K562 (cell line): ENCODE measurements around the gene SHANK1. TPM values are rescaled to one million over a fixed set of nuclear protein-coding genes. Genes with fewer than 3 reads are reported as not detected.

Experiments
- ATAC-seq: fragments of 200-7000 bp; cut with Tn5 transposase; 3 replicates; pipeline ENCODE4 v1.9.1; 2020; ENCODE audit warnings: moderate library complexity
- BruUV-seq: library from RNA; stranded (reverse); fragments of 400-500 nt; replicated peaks from 2 replicates; lab custom pipeline; 2021; lab: Mats Ljungman, UMichigan
- CTCF ChIA-PET: fragments of 300-600 bp; formaldehyde crosslinking; extraction: SDS; loops from one replicate; lab custom pipeline; 2021; ENCODE audit warnings: low intra/inter-chr PET ratio; lab: Yijun Ruan, JAX
- POLR2A ChIA-PET: fragments of 300-600, 350-650 bp; sonication (Branson Sonifier 250); formaldehyde crosslinking; extraction: SDS; loops from one replicate; lab custom pipeline; 2021; ENCODE audit warnings: antibody characterized with exemption, inconsistent platforms; lab: Yijun Ruan, JAX
- DNase-seq, 4 experiments: peaks; one replicate each; pipeline versions ENCODE4 v3.0.0 to v3.0.0-alpha.2; 2011 to 2018; ENCODE audit warnings: low spot score in 3 of 4, mixed read lengths in 3 of 4; ENCODE audit errors: extremely low read depth in 1 of 4
- FAIRE-seq: peaks from 2 replicates; lab custom pipeline; 2011; peaks lifted over from hg19 to GRCh38; lab: Jason Lieb, UNC
- H2AFZ ChIP-seq: 2 replicates; pipeline ENCODE4 v1.6.0; 2011; ENCODE audit warnings: low read depth, low read length, control low read depth, inconsistent platforms
- H3K27ac ChIP-seq: fragments of 200-600 bp; 3 replicates; pipeline ENCODE4 v1.8.0; 2011; ENCODE audit warnings: low read depth, mild to moderate bottlenecking, control low read depth, inconsistent platforms, low read length, moderate library complexity, mixed read lengths; ENCODE audit errors: extremely low read depth
- H3K27me3 ChIP-seq, 2 experiments: fragments of 300-600 bp in 1 of 2; 2 replicates in 1 of 2; 3 replicates in 1 of 2; pipeline versions ENCODE4 v1.6.0 to v1.8.0; 2011; ENCODE audit warnings: inconsistent platforms in 2 of 2, low read length in 2 of 2, mild to moderate bottlenecking in 1 of 2, mixed read lengths in 1 of 2, moderate library complexity in 1 of 2; ENCODE audit not compliant: control insufficient read depth in 2 of 2, insufficient read depth in 2 of 2
- H3K36me3 ChIP-seq: fragments of 300-600 bp; 3 replicates; pipeline ENCODE4 v1.8.0; 2011; ENCODE audit warnings: mild to moderate bottlenecking, low read length, inconsistent platforms; ENCODE audit not compliant: control insufficient read depth, insufficient read depth
- H3K4me1 ChIP-seq, 2 experiments: fragments of 200-600 bp in 1 of 2; replicated peaks in 1 of 2; 2 replicates in 1 of 2; 3 replicates in 1 of 2; pipeline versions ENCODE4 v1.5.1 to v1.8.0; 2011; ENCODE audit warnings: inconsistent platforms in 2 of 2, low read length in 2 of 2, mild to moderate bottlenecking in 1 of 2, mixed read lengths in 1 of 2, moderate library complexity in 1 of 2; ENCODE audit not compliant: control insufficient read depth in 2 of 2, insufficient read depth in 2 of 2
- H3K4me2 ChIP-seq: 2 replicates; pipeline ENCODE4 v1.6.1; 2011; ENCODE audit warnings: low read length, control low read depth, inconsistent platforms, mixed read lengths; ENCODE audit not compliant: insufficient read depth
- H3K4me3 ChIP-seq: fragments of 200-600 bp; sonication (generic), shearing (Covaris generic); 2 replicates; pipeline ENCODE4 v1.5.1; 2016; ENCODE audit warnings: control low read depth, inconsistent platforms
- H3K79me2 ChIP-seq: fragments of 200-600 bp; 3 replicates; pipeline ENCODE4 v1.8.0; 2011; ENCODE audit warnings: low read length, inconsistent platforms; ENCODE audit not compliant: control insufficient read depth, insufficient read depth
- H3K9ac ChIP-seq, 2 experiments: 2 replicates each; pipeline versions ENCODE4 v1.6.0 to v1.6.1; 2011; ENCODE audit warnings: low read depth in 2 of 2, low read length in 2 of 2, control low read depth in 1 of 2, inconsistent platforms in 1 of 2, mild to moderate bottlenecking in 1 of 2, mixed read lengths in 1 of 2; ENCODE audit not compliant: insufficient read depth in 1 of 2
- H3K9me1 ChIP-seq: one replicate; pipeline ENCODE4 v1.6.0; 2011; ENCODE audit warnings: inconsistent platforms, mild to moderate bottlenecking, low read length, moderate library complexity; ENCODE audit not compliant: control insufficient read depth, insufficient read depth
- H3K9me3 ChIP-seq: replicated peaks from 2 replicates; pipeline ENCODE4 v1.5.1; 2011; ENCODE audit warnings: low read depth, low read length, inconsistent platforms; ENCODE audit not compliant: control insufficient read depth, insufficient read depth
- H4K20me1 ChIP-seq: replicated peaks from 2 replicates; pipeline ENCODE4 v1.6.1; 2011; ENCODE audit warnings: low read length, inconsistent platforms, mixed read lengths; ENCODE audit not compliant: control insufficient read depth, insufficient read depth
- CGGBP1 ChIP-seq: fragments of 250-450 bp; sonication (Bioruptor Pico); IDR thresholded peaks from 2 replicates; pipeline ENCODE4 v1.9.0; 2021; ENCODE audit warnings: mild to moderate bottlenecking
- DMBX1 ChIP-seq: fragments of 250-450 bp; sonication (Bioruptor Pico); IDR thresholded peaks from 2 replicates; pipeline ENCODE4 v1.8.0; 2022; ENCODE audit warnings: inconsistent platforms, mild to moderate bottlenecking, moderate library complexity, borderline replicate concordance
- ETS1 ChIP-seq: conservative IDR thresholded peaks from 2 replicates; pipeline ENCODE4 v1.6.1; 2011; ENCODE audit warnings: low read depth, mild to moderate bottlenecking, low read length; ENCODE audit not compliant: control insufficient read depth
- ETS2 ChIP-seq: IDR thresholded peaks from 2 replicates; pipeline ENCODE4 v1.6.1; 2016; ENCODE audit warnings: borderline replicate concordance, missing genetic modification characterization, mild to moderate bottlenecking, moderate library complexity, missing compliant biosample characterization; ENCODE audit not compliant: poor library complexity, severe bottlenecking
- IRF9 ChIP-seq: fragments of 450-650 bp; IDR thresholded peaks from 2 replicates; pipeline ENCODE4 v1.6.1; 2016; ENCODE audit warnings: missing biosample characterization, missing genetic modification characterization
- NFXL1 ChIP-seq: fragments of 450-650 bp; formaldehyde crosslinking; IDR thresholded peaks from 2 replicates; pipeline ENCODE4 v1.4.0; 2021; ENCODE audit warnings: mild to moderate bottlenecking
- RBBP5 ChIP-seq: fragments of 200-600 bp; sonication (generic); IDR thresholded peaks from 2 replicates; pipeline ENCODE4 v1.6.1; 2012; ENCODE audit warnings: borderline replicate concordance, mild to moderate bottlenecking, low read length, control low read depth, inconsistent platforms; ENCODE audit not compliant: insufficient read depth, poor library complexity, severe bottlenecking
- RBM14 ChIP-seq: fragments of 200-400 bp; formaldehyde crosslinking; IDR thresholded peaks from 2 replicates; pipeline ENCODE4 v1.6.1; 2018; ENCODE audit warnings: low read depth, mild to moderate bottlenecking, low read length, moderate library complexity, borderline replicate concordance; ENCODE audit not compliant: insufficient read depth
- SMARCA4 ChIP-seq: fragments of 450-650 bp; IDR thresholded peaks from 2 replicates; pipeline ENCODE4 v1.6.1; 2016
- SRSF7 ChIP-seq: fragments of 200-400 bp; formaldehyde crosslinking; optimal IDR thresholded peaks from 2 replicates; pipeline ENCODE3; 2017; ENCODE audit warnings: mild to moderate bottlenecking, low read depth, low read length
- SUPT5H ChIP-seq: fragments of 450-650 bp; IDR thresholded peaks from 2 replicates; pipeline ENCODE4 v1.6.1; 2016
- TFAP4 ChIP-seq: sonication (generic); formaldehyde crosslinking; IDR thresholded peaks from 2 replicates; pipeline ENCODE4 v1.8.0; 2022; ENCODE audit warnings: missing genetic modification reagents, mild to moderate bottlenecking, moderate library complexity, borderline replicate concordance
- USF2 ChIP-seq: sonication (generic); formaldehyde crosslinking; IDR thresholded peaks from 2 replicates; pipeline ENCODE4 v1.5.0; 2020; ENCODE audit warnings: missing genetic modification reagents
- ZKSCAN1 ChIP-seq: fragments of 150-350 bp; IDR thresholded peaks from 2 replicates; pipeline ENCODE4 v1.6.1; 2016; ENCODE audit warnings: low read depth, low read length
- ZNF121 ChIP-seq: sonication (generic); formaldehyde crosslinking; conservative IDR thresholded peaks from 2 replicates; pipeline ENCODE4 v1.8.0; 2022; ENCODE audit warnings: missing genetic modification reagents
- ZNF445 ChIP-seq: fragments of 250-450 bp; sonication (Bioruptor Pico); IDR thresholded peaks from 2 replicates; pipeline ENCODE4 v1.4.0; 2020; ENCODE audit warnings: low read depth, mild to moderate bottlenecking, moderate library complexity
- WGBS: fragments of 100-300 bp; shearing (Covaris generic); methylation state at CpG from one replicate; pipeline ENCODE4 v1.1.6; 2016; ENCODE audit warnings: low coverage, mixed read lengths; ENCODE audit not compliant: insufficient coverage; ENCODE audit errors: missing lambda C conversion rate; 5-methylcytosine and 5-hydroxymethylcytosine counted together
- in situ Hi-C: fragments of 300-500 bp; cut with MboI; formaldehyde crosslinking; loops from 4 replicates; pipeline ENCODE4 v1.15.0; 2018; ENCODE audit warnings: inconsistent platforms, mixed read lengths
- intact Hi-C: fragments of 100-400 bp; cut with micrococcal nuclease; formaldehyde crosslinking; loops from 2 replicates; pipeline ENCODE4 v1.14.2; 2022
- polyA plus RNA-seq, 8 experiments: library from polyadenylated mRNA; depleted of rRNA in 4 of 8; stranded (reverse) in 5 of 8; unstranded in 3 of 8; fragments of >200 nt; fragmentation: Nextera tagmentation in 2 of 8; fragmentation: Illumina TruSeq in 1 of 8; extraction: Ambion mirVana in 2 of 8; extraction: Trizol in 1 of 8; gene quantifications; 2 replicates each; pipeline versions ENCODE4 v1.2.1 to v1.2.3, GENCODE V29; 2011 to 2014; ENCODE audit warnings: inconsistent platforms in 1 of 8, missing spikeins in 1 of 8
- total RNA-seq, 7 experiments: library from RNA; depleted of rRNA in 6 of 7; stranded (reverse); fragments of >200 nt in 6 of 7; fragmentation: Illumina TruSeq in 2 of 7; extraction: Trizol in 2 of 7; gene quantifications; 2 replicates each; pipeline versions ENCODE4 v1.2.1 to v1.2.3, GENCODE V29; 2011 to 2021; ENCODE audit warnings: low replicate concordance in 1 of 7

The SHANK1 gene
- total and polyA plus RNA-seq, 9 of the 15 experiments (the other 6 are each of a cell fraction or from before 2014, with no cell fraction given) = 0.33 to 1.3 (median 0.55) TPM; not detected in 2

GRCh38 chr19:50728084-50728737 lies 8.6 kb upstream of the SHANK1 start:
- H3K9me1 ChIP-seq = no peaks in the 10 kb centered on the region
- H3K4me2 ChIP-seq = peak overlapping the region; percentile 64
- TF ChIP-seq RBBP5 (peak; percentile 84), USF2 (CRISPR knock-in tag) (peak; percentile 59), SUPT5H (peak; percentile 59; the same call in 1 of the 2 replicates), NFXL1 (no peak), DMBX1 (peak; percentile 22; the same call in 1 of the 2 replicates), ETS2 (tag) (no peak), CGGBP1 (CRISPR knock-in tag) (no peak), ZNF445 (CRISPR knock-in tag) (no peak), ZKSCAN1 (no peak), ZNF121 (no peak), RBM14 (no peak), SRSF7 (no peak), SMARCA4 (0 out of 2 replicates have a peak, but pooled peaks have one; percentile 23), IRF9 (no peak), TFAP4 (CRISPR knock-in tag) (peak; percentile 92), ETS1 (0 out of 2 replicates have a peak, but pooled peaks have one; percentile 19)

More at GRCh38 chr19:50728084-50728737, 8.6 kb upstream of the SHANK1 start:
- POLR2A ChIA-PET = interaction anchor here (0.5 to 1.5 kb wide), 8 partner anchors 9 to 332 kb away, joined by 3 to 10 read pairs (median 5); no protein-coding TSS in a partner anchor
- peak overlapping the region; percentile 55 for H3K27ac ChIP-seq
- no TSS peak for BruUV-seq
- ATAC-seq (peak; percentile 86), FAIRE-seq (peak; percentile 100), DNase-seq (peak; percentile 94 to 99 (median 96))
- 10% methylated on average over 31 of the region's 39 CpGs for WGBS
- peak overlapping the region in 1 of 2 experiments; percentile 85; a peak in 2 of 4 replicates for H3K9ac ChIP-seq
- peak overlapping the region; percentile 64 for H2AFZ ChIP-seq
- no peak overlapping the region for H3K4me3 ChIP-seq
- no peaks in the 10 kb centered on the region for H3K27me3 ChIP-seq
- CTCF ChIA-PET = interaction anchor here (0.6 kb wide), 1 partner anchor 164 kb away, joined by 3 read pairs; no protein-coding TSS in a partner anchor
- intact Hi-C loops (no loop called here), in situ Hi-C loops (no loop called here)
- peaks cover 26% of the 10 kb centered on the region for H3K79me2 ChIP-seq
- H3K9me3 ChIP-seq = no peaks in the 10 kb centered on the region
- H4K20me1 ChIP-seq = no peaks in the 10 kb centered on the region
- peaks cover 4% of the 10 kb centered on the region; the same call in 1 of the 3 replicates for H3K36me3 ChIP-seq
- H3K4me1 ChIP-seq = peaks cover 32 to 46% of the 10 kb centered on the region in 2 experiments; a peak in 4 of 5 replicates
